Type B pancreatic cell (in vitro differentiated cells): Measurements from ENCODE around the gene ITSN1. TPM values are rescaled to one million over a fixed set of nuclear protein-coding genes. Genes with fewer than 3 reads are reported as not detected.

Experiments used
- DNase-seq: peaks from one replicate; pipeline ENCODE4 v3.0.0; 2021; ENCODE audit warnings: mixed read lengths; ENCODE audit not compliant: unreplicated experiment; ENCODE audit errors: extremely low spot score
- H3K27ac Mint-ChIP-seq: 2 replicates; pipeline ENCODE4 v1.8.0; 2021; ENCODE audit warnings: mild to moderate bottlenecking, mixed read lengths
- H3K27me3 Mint-ChIP-seq: 2 replicates; pipeline ENCODE4 v1.8.0; 2021; ENCODE audit warnings: mixed read lengths
- H3K36me3 Mint-ChIP-seq: 2 replicates; pipeline ENCODE4 v1.8.0; 2021; ENCODE audit warnings: mixed read lengths
- H3K4me1 Mint-ChIP-seq: one replicate; pipeline ENCODE4 v1.8.0; 2021; ENCODE audit warnings: mixed read lengths; ENCODE audit not compliant: unreplicated experiment
- H3K4me3 Mint-ChIP-seq: 2 replicates; pipeline ENCODE4 v1.8.0; 2021; ENCODE audit warnings: mild to moderate bottlenecking, mixed read lengths
- H3K9me3 Mint-ChIP-seq: 2 replicates; pipeline ENCODE4 v1.8.0; 2021; ENCODE audit warnings: mixed read lengths
- total RNA-seq: library from RNA; stranded (reverse); gene quantifications from 2 replicates; pipeline ENCODE4 v1.2.1, GENCODE V29; 2021; ENCODE audit warnings: low replicate concordance
- TF ChIP-seq, protein P1 (sequence below): fragments of 200-600 bp; sonication (generic); conservative IDR thresholded peaks from 2 replicates; pipeline ENCODE4 v1.5.0; 2021; ENCODE audit warnings: antibody characterized with exemption, mild to moderate bottlenecking

Gene ITSN1
- total RNA-seq, 1 donor from 2014 or later, result 89.1 TPM

DNA sequence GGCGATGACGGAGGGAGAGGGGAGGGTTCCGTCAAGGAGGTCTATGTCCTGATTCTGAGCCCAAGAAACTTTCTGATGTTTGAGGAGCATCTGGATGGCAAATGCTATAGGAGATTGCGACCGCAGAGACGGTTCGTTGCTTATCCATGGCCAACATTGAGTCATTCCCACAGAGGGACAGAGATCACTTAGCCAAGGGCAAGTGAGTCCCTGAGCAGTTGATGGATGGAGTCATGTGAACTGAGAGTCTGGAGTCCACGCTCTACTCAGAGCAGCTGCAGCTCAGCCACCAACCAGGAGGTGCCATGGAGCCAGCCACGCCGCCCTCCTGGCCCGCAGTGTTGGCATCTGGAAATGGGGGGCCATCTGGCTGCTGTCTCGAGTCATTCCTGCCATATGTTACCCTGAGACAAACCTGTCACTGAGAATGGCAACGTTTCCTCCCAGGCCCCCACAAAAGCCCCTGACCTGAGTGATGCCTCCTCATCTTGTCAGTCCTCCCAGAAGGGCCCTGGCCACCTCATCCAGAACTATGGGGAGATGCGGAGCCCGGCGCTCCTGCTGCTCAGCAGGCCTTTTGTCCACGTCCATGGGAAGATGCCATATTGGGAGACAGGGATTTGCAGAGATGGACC is 214.7 kb downstream of the ITSN1 start:
- TF ChIP-seq, protein P1, sequence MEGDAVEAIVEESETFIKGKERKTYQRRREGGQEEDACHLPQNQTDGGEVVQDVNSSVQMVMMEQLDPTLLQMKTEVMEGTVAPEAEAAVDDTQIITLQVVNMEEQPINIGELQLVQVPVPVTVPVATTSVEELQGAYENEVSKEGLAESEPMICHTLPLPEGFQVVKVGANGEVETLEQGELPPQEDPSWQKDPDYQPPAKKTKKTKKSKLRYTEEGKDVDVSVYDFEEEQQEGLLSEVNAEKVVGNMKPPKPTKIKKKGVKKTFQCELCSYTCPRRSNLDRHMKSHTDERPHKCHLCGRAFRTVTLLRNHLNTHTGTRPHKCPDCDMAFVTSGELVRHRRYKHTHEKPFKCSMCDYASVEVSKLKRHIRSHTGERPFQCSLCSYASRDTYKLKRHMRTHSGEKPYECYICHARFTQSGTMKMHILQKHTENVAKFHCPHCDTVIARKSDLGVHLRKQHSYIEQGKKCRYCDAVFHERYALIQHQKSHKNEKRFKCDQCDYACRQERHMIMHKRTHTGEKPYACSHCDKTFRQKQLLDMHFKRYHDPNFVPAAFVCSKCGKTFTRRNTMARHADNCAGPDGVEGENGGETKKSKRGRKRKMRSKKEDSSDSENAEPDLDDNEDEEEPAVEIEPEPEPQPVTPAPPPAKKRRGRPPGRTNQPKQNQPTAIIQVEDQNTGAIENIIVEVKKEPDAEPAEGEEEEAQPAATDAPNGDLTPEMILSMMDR, result no peak
- Mint-ChIP-seq H3K4me3 (no peak overlapping the region), H3K36me3 (no peaks in the 10 kb centered on the region), H3K4me1 (peaks cover 11% of the 10 kb centered on the region), H3K9me3 (no peaks in the 10 kb centered on the region), H3K27ac (no peak overlapping the region), H3K27me3 (no peaks in the 10 kb centered on the region)
- DNase-seq, result no peak

DNA sequence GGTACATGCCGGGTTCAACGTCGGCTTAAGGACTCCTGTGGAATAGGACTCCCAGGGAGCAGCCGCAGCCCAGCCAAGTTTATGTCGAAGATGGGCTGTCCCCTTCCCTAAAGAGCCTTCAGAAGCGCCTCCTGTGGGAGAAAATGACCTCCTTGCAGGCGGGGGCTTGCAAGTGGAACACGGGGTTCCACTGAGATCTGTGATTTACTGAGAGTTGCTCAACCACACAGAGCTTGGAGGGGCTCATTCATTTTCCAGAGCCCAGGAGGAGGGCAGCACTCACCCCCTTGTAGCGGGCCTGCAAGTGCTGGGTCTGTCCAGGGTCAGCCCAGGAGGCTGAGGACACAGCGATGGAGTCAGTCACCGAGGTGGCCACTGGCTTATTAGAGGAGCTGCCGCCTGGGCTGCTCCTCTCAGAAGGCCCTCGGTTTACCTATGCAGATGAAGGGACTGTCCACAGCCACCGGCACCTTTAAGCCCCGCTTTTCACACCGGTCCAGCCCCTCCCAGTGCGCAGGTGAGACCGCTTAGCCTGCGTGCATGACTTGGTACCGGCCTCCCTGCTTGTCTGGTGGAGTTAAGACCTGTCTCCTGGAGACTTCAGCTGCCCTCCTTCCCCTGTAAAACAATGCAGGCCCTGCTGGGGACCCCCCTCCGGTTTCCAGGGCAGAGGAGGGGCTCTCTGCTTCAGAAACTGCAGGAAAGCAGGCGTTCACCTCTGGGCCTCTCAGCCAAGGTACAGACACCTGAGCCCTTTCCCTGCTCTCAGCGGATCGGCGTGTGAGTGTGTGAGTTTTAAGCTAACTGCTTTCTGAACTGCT is 215.8 kb downstream of the ITSN1 start:
- Mint-ChIP-seq H3K4me3 (no peak overlapping the region), H3K27me3 (no peaks in the 10 kb centered on the region), H3K36me3 (no peaks in the 10 kb centered on the region), H3K9me3 (no peaks in the 10 kb centered on the region), H3K27ac (no peak overlapping the region), H3K4me1 (peaks cover 11% of the 10 kb centered on the region)
- DNase-seq, result no peak
- TF ChIP-seq, protein P1, result no peak

DNA sequence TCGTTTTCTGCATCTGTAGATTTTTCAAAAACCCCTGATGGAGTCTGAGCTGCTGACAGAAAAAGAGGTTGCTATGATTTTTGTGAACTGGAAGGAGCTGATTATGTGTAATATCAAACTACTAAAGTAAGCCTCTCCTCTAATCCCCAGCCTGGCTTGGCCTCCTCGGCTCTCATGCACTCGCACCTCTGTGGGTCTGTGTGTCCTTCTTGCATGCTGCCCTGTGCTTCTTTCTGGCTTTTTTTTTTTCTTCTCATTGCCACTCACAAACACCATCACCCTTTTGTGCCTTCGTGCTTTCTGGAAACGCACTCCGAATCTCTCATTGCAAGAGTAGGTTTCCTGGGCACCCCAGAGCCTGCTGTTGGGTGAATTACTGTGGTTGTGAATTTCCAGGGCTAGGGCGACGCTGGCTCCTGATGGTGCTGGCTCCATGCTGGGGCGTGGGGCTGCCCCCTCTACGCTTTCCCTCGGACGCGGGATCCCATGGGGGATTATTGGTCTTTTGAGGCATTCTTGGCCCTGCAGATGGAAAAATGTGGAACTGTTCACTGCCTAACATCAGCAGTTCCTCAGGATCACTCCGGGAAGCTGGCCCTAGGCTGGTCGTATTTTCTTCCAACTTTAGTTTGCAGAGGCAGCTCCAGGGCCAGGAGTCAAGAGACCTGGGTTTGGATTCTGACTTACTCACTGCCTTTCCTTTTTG is 216.5 kb downstream of the ITSN1 start:
- Mint-ChIP-seq H3K27me3 (no peaks in the 10 kb centered on the region), H3K4me3 (no peak overlapping the region), H3K36me3 (no peaks in the 10 kb centered on the region), H3K27ac (no peak overlapping the region), H3K9me3 (no peaks in the 10 kb centered on the region), H3K4me1 (peaks cover 11% of the 10 kb centered on the region)
- no peak for DNase-seq
- TF ChIP-seq, protein P1, result no peak

DNA sequence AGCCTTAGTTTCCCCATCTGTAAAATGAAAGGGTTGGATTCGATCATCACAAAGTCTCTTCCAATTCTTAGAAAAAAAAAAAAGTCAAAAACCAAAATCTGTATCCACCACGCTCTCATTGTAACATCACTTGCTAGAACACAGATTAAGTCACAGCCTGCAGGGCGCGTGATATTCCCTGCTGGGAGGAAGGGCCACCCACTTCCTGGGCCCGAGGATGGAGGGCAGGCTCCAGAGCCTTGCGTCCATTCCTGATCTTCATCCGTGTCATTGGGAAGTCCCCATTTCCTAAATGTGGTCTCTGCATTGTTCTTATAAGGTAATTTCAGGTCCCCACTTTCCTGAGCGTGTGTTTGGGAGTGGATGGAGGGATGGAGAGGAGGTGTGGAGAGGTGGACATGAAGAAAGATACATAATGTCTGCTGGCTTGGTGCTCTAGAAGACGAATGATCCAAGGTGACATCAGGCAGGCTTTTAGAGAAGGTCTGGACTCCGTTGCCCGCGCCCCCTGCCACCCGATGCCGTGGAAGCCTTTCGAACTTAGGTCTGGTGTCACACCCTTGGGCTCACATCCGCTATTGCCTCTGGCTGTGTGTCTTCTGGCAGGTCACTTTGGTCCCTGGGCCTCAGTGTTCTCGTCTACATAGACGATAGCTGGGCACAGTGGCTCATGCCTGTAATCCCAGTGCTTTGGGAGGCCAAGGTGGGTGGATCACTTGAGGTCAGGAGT is 217.2 kb downstream of the ITSN1 start:
- H3K9me3 Mint-ChIP-seq, result no peaks in the 10 kb centered on the region
- TF ChIP-seq, protein P1, result no peak

DNA sequence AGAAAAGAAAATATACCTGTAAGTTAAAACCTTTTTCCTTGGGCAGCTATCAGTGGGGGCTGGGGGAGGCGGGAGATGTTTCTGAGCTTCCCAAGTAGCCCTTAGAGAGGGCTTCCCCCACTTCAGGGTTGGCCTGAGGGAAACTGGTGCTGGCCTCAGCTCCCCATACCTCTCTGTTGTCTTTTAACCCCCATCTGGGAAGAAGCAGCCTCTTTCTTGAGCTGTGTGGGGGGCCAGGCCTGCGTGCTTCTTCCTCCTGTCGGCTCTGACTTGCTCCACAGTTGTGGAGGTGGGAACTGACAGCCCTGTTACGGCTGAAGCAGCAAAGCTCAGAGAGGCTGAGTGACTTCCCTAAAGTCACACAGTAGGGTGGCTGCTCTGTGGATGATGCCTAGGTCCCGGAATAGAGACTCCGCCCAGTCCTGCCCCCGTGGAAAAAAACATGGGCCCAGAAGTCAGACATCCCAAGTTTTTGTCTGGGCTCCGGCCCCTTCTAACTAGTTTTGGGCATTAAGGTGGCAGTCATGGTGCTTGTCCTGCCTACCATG is 218.1 kb downstream of the ITSN1 start:
- no peaks in the 10 kb centered on the region for H3K27me3 Mint-ChIP-seq
- no peak for DNase-seq
- TF ChIP-seq, protein P1, result no peak
- H3K27ac Mint-ChIP-seq, result no peak overlapping the region
- H3K4me3 Mint-ChIP-seq, result no peak overlapping the region
- no peaks in the 10 kb centered on the region for H3K36me3 Mint-ChIP-seq
- no peaks in the 10 kb centered on the region for H3K9me3 Mint-ChIP-seq
- H3K4me1 Mint-ChIP-seq, result peaks cover 6% of the 10 kb centered on the region

More for the DNA sequence above, 217.2 kb downstream of the ITSN1 start:
- H3K4me1 Mint-ChIP-seq, result peaks cover 11% of the 10 kb centered on the region
- no peaks in the 10 kb centered on the region for H3K36me3 Mint-ChIP-seq
- no peaks in the 10 kb centered on the region for H3K27me3 Mint-ChIP-seq
- no peak overlapping the region for H3K4me3 Mint-ChIP-seq
- no peak for DNase-seq
- H3K27ac Mint-ChIP-seq, result no peak overlapping the region
